ENCODE measurements around the gene IFT81. TPM values are rescaled to one million over a fixed set of nuclear protein-coding genes. Genes with fewer than 3 reads are reported as not detected.

Gene IFT81
- total RNA-seq, 1 experiment from 2014 or later = 9.0 TPM

GRCh38 chr12:110109037-110109836 lies 14.9 kb upstream of the IFT81 start:
- no peaks in the 10 kb centered on the region for H3K27me3 ChIP-seq (ENCODE audit: insufficient read depth, low read length)

GRCh38 chr12:110109837-110110535 lies 14.2 kb upstream of the IFT81 start:
- no peaks in the 10 kb centered on the region for H3K4me1 ChIP-seq (ENCODE audit: control insufficient read depth in 1 of 2, insufficient read depth in 2 of 2, low read length in 2 of 2)
- RAD21 ChIA-PET (ENCODE audit: low non-redundant PET in 1 of 2, low total read pairs in 2 of 2, uncharacterized antibody in 2 of 2, unreplicated experiment in 2 of 2) = no interaction called here
- H3K79me2 ChIP-seq (ENCODE audit: insufficient read depth, low read length) = no peaks in the 10 kb centered on the region
- H3K4me3 ChIP-seq (replicated peaks in 1 of 2; ENCODE audit: low read depth in 1 of 2, low read length in 2 of 2) = no peak overlapping the region
- no peak for ATAC-seq
- BruUV-seq (replicated peaks) = no TSS peak
- TF ChIP-seq YY1 (IDR thresholded peaks at IDR 0.05; ENCODE audit: extremely low read depth, insufficient replicate concordance, low read depth, low read length) = no peak
- H3K9me2 ChIP-seq (ENCODE audit: insufficient read depth) = no peaks in the 10 kb centered on the region
- no peaks in the 10 kb centered on the region for H3K27me3 ChIP-seq (ENCODE audit: insufficient read depth, low read length)
- intact Hi-C loops (cut with micrococcal nuclease) = no loop called here
- H3K27ac ChIP-seq (ENCODE audit: low read depth, low read length) = no peak overlapping the region
- H4K20me1 ChIP-seq (ENCODE audit: insufficient read depth) = no peaks in the 10 kb centered on the region
- no peak overlapping the region for H3K9ac ChIP-seq (ENCODE audit: low read length)
- POLR2A ChIA-PET = no interaction called here
- no peak overlapping the region for H3K4me2 ChIP-seq (ENCODE audit: low read length)
- DNase-seq (ENCODE audit: low read depth, low spot score) = no peak
- CTCF ChIA-PET = no interaction called here
- no peaks in the 10 kb centered on the region for H3K36me3 ChIP-seq (ENCODE audit: control insufficient read depth in 1 of 2, insufficient read depth in 2 of 2, low read length in 2 of 2)
- no peak overlapping the region for H2AFZ ChIP-seq (ENCODE audit: low read depth, low read length, poor library complexity, severe bottlenecking)
- no peaks in the 10 kb centered on the region for H3K9me3 ChIP-seq (ENCODE audit: control insufficient read depth in 1 of 2, insufficient read depth in 1 of 2, low read depth in 1 of 2, low read length in 2 of 2)

More at GRCh38 chr12:110109037-110109836, 14.9 kb upstream of the IFT81 start:
- ATAC-seq (no peak), DNase-seq (ENCODE audit: low read depth, low spot score) (no peak)
- no peaks in the 10 kb centered on the region for H3K79me2 ChIP-seq (ENCODE audit: insufficient read depth, low read length)
- intact Hi-C loops (cut with micrococcal nuclease) = no loop called here
- no TSS peak for BruUV-seq (replicated peaks)
- H2AFZ ChIP-seq (ENCODE audit: low read depth, low read length, poor library complexity, severe bottlenecking) = no peak overlapping the region
- H3K4me3 ChIP-seq (replicated peaks in 1 of 2; ENCODE audit: low read depth in 1 of 2, low read length in 2 of 2) = no peak overlapping the region
- no peak overlapping the region for H3K27ac ChIP-seq (ENCODE audit: low read depth, low read length)
- POLR2A ChIA-PET = no interaction called here
- H3K9ac ChIP-seq (ENCODE audit: low read length) = no peak overlapping the region
- RAD21 ChIA-PET (ENCODE audit: low non-redundant PET in 1 of 2, low total read pairs in 2 of 2, uncharacterized antibody in 2 of 2, unreplicated experiment in 2 of 2) = no interaction called here
- H3K9me3 ChIP-seq (ENCODE audit: control insufficient read depth in 1 of 2, insufficient read depth in 1 of 2, low read depth in 1 of 2, low read length in 2 of 2) = no peaks in the 10 kb centered on the region
- no peak overlapping the region for H3K4me2 ChIP-seq (ENCODE audit: low read length)
- no peak for TF ChIP-seq ELF1 (IDR thresholded peaks at IDR 0.05; ENCODE audit: borderline replicate concordance, low read depth)
- TF ChIP-seq JUND (IDR thresholded peaks at IDR 0.05) = no peak
- TF ChIP-seq EZH2phosphoT487 (IDR thresholded peaks at IDR 0.05; ENCODE audit: borderline replicate concordance) = no peak
- no peak for TF ChIP-seq EGR1 (IDR thresholded peaks at IDR 0.05; ENCODE audit: low read depth)
- no peak for TF ChIP-seq YY1 (IDR thresholded peaks at IDR 0.05; ENCODE audit: extremely low read depth, insufficient replicate concordance, low read depth, low read length)
- no peak for TF ChIP-seq SP1 (IDR thresholded peaks at IDR 0.05; ENCODE audit: low read depth)
- no peaks in the 10 kb centered on the region for H4K20me1 ChIP-seq (ENCODE audit: insufficient read depth)
- H3K4me1 ChIP-seq (ENCODE audit: control insufficient read depth in 1 of 2, insufficient read depth in 2 of 2, low read length in 2 of 2) = no peaks in the 10 kb centered on the region
- CTCF ChIA-PET = no interaction called here
- H3K36me3 ChIP-seq (ENCODE audit: control insufficient read depth in 1 of 2, insufficient read depth in 2 of 2, low read length in 2 of 2) = no peaks in the 10 kb centered on the region
- H3K9me2 ChIP-seq (ENCODE audit: insufficient read depth) = no peaks in the 10 kb centered on the region

Data from HCT116 (cell line).